SK-N-SH (cell line): Measurements from ENCODE around the gene CABP1.

Source experiments
- CHD2 ChIP-seq: fragments of 150-350 bp; IDR thresholded peaks from 2 replicates; pipeline ENCODE4 v1.6.1; 2018; ENCODE audit warnings: low read length; ENCODE audit not compliant: partially characterized antibody
- CTCF ChIP-seq: fragments of 200-600 bp; sonication (generic); IDR thresholded peaks from 2 replicates; pipeline ENCODE4 v1.6.1; 2017; ENCODE audit warnings: antibody characterized with exemption, mild to moderate bottlenecking, moderate library complexity
- EP300 ChIP-seq, 2 experiments: IDR thresholded peaks; 2 replicates each; pipeline versions ENCODE4 v1.4.0 to v1.6.1; 2012; ENCODE audit warnings: borderline replicate concordance in 1 of 2, low read depth in 1 of 2, low read length in 1 of 2
- GABPA ChIP-seq: IDR thresholded peaks from 2 replicates; pipeline ENCODE4 v1.4.0; 2012; ENCODE audit warnings: low read depth, mild to moderate bottlenecking
- MAX ChIP-seq: IDR thresholded peaks from 2 replicates; pipeline ENCODE4 v1.4.0; 2012; ENCODE audit warnings: low read depth
- MEF2A ChIP-seq: IDR thresholded peaks from 2 replicates; pipeline ENCODE4 v1.4.0; 2012; ENCODE audit warnings: low read depth, borderline replicate concordance
- MXI1 ChIP-seq: IDR thresholded peaks from 2 replicates; pipeline ENCODE4 v1.6.1; 2012; ENCODE audit warnings: mild to moderate bottlenecking, low read depth, low read length, improper control_type of control experiment
- RAD21 ChIP-seq: IDR thresholded peaks from 2 replicates; pipeline ENCODE4 v1.6.1; 2012; ENCODE audit warnings: mild to moderate bottlenecking, low read length
- RCOR1 ChIP-seq: fragments of 150-350 bp; IDR thresholded peaks from 2 replicates; pipeline ENCODE4 v1.6.1; 2017; ENCODE audit warnings: antibody characterized with exemption, low read length
- SMC3 ChIP-seq: IDR thresholded peaks from 2 replicates; pipeline ENCODE4 v1.6.1; 2012; ENCODE audit warnings: low read depth, low read length, improper control_type of control experiment
- TAF1 ChIP-seq: IDR thresholded peaks from 2 replicates; pipeline ENCODE4 v1.6.1; 2012; ENCODE audit warnings: low read depth, mild to moderate bottlenecking, low read length, moderate library complexity, borderline replicate concordance
- USF2 ChIP-seq: fragments of 150-350 bp; IDR thresholded peaks from 2 replicates; pipeline ENCODE4 v1.6.1; 2017; ENCODE audit warnings: antibody characterized with exemption, low read length, low read depth, borderline replicate concordance
- YY1 ChIP-seq: IDR thresholded peaks from 2 replicates; pipeline ENCODE4 v1.4.0; 2012; ENCODE audit warnings: low read depth, mild to moderate bottlenecking

GRCh38 chr12:120650233-120650690, 9.8 kb downstream of the CABP1 start:
- no peak for TF ChIP-seq CTCF
- no peak for TF ChIP-seq CHD2
- TF ChIP-seq EP300 (IDR thresholded peaks at IDR 0.05; ENCODE audit: borderline replicate concordance in 1 of 2, low read depth in 1 of 2, low read length in 1 of 2): no peak
- TF ChIP-seq MXI1: no peak
- no peak for TF ChIP-seq MAX
- TF ChIP-seq SMC3: no peak
- no peak for TF ChIP-seq MEF2A
- TF ChIP-seq RCOR1: no peak
- TF ChIP-seq TAF1: no peak
- no peak for TF ChIP-seq USF2
- no peak for TF ChIP-seq YY1
- TF ChIP-seq RAD21: no peak
- no peak for TF ChIP-seq GABPA
